K562 (cell line): ENCODE measurements around the gene TPBGL. TPM values are rescaled to one million over a fixed set of nuclear protein-coding genes. Genes with fewer than 3 reads are reported as not detected.
A peak's percentile ranks its signal among the peaks of the same experiment; 100 is the strongest.

ENCODE experiments used
- GABPB1 ChIP-seq: sonication (generic); formaldehyde crosslinking; IDR thresholded peaks from 2 replicates; pipeline ENCODE4 v1.8.0; 2022; ENCODE audit warnings: mild to moderate bottlenecking, missing genetic modification reagents
- NCOA1 ChIP-seq: fragments of 450-650 bp; IDR thresholded peaks from 2 replicates; pipeline ENCODE4 v1.6.1; 2016; ENCODE audit warnings: low read depth
- U2AF1 ChIP-seq: fragments of 200-400 bp; formaldehyde crosslinking; optimal IDR thresholded peaks from 2 replicates; pipeline ENCODE3; 2017; ENCODE audit warnings: mild to moderate bottlenecking, low read depth, low read length, moderate library complexity
- ZNF175 ChIP-seq: fragments of 200-800 bp; sonication (Bioruptor generic); IDR thresholded peaks from 2 replicates; pipeline ENCODE4 v1.6.1; 2016; ENCODE audit warnings: low read depth, mild to moderate bottlenecking, missing genetic modification characterization, missing compliant biosample characterization
- ZNF224 ChIP-seq: sonication (generic); formaldehyde crosslinking; IDR thresholded peaks from 2 replicates; pipeline ENCODE4 v1.8.0; 2022; ENCODE audit warnings: mild to moderate bottlenecking, missing genetic modification reagents
- ZNF830 ChIP-seq: fragments of 250-450 bp; sonication (Bioruptor Pico); IDR thresholded peaks from 2 replicates; pipeline ENCODE4 v1.5.0; 2021; ENCODE audit warnings: mild to moderate bottlenecking
- polyA plus RNA-seq, 8 experiments: library from polyadenylated mRNA; depleted of rRNA in 4 of 8; stranded (reverse) in 5 of 8; unstranded in 3 of 8; fragments of >200 nt; fragmentation: Nextera tagmentation in 2 of 8; fragmentation: Illumina TruSeq in 1 of 8; extraction: Ambion mirVana in 2 of 8; extraction: Trizol in 1 of 8; gene quantifications; 2 replicates each; pipeline versions ENCODE4 v1.2.1 to v1.2.3, GENCODE V29; 2011 to 2014; ENCODE audit warnings: inconsistent platforms in 1 of 8, missing spikeins in 1 of 8
- total RNA-seq, 7 experiments: library from RNA; depleted of rRNA in 6 of 7; stranded (reverse); fragments of >200 nt in 6 of 7; fragmentation: Illumina TruSeq in 2 of 7; extraction: Trizol in 2 of 7; gene quantifications; 2 replicates each; pipeline versions ENCODE4 v1.2.1 to v1.2.3, GENCODE V29; 2011 to 2021; ENCODE audit warnings: low replicate concordance in 1 of 7
- TF ChIP-seq, protein P1 (sequence below): sonication (generic); formaldehyde crosslinking; IDR thresholded peaks from 2 replicates; pipeline ENCODE4 v1.8.0; 2022; ENCODE audit warnings: missing genetic modification reagents, mild to moderate bottlenecking, borderline replicate concordance
- TF ChIP-seq, protein P2 (sequence below), 2 experiments: IDR thresholded peaks in 1 of 2; conservative IDR thresholded peaks in 1 of 2; 2 replicates each; pipeline ENCODE4 v1.6.1; 2016; ENCODE audit warnings: low read depth in 2 of 2, mild to moderate bottlenecking in 1 of 2, missing compliant biosample characterization in 1 of 2, missing genetic modification characterization in 1 of 2, moderate library complexity in 1 of 2
- TF ChIP-seq, protein P3 (sequence below): sonication (generic); formaldehyde crosslinking; IDR thresholded peaks from 2 replicates; pipeline ENCODE4 v1.8.0; 2022; ENCODE audit warnings: mild to moderate bottlenecking, missing genetic modification reagents
- TF ChIP-seq, protein P4 (sequence below): fragments of 450-650 bp; IDR thresholded peaks from 2 replicates; pipeline ENCODE4 v1.6.1; 2016; ENCODE audit warnings: low read depth
- TF ChIP-seq, protein P5 (sequence below): sonication (generic); formaldehyde crosslinking; IDR thresholded peaks from 2 replicates; pipeline ENCODE4 v1.5.0; 2020; ENCODE audit warnings: missing genetic modification reagents

TPBGL gene
- total and polyA plus RNA-seq, 9 of the 15 experiments (the other 6 are each of a cell fraction or from before 2014, with no cell fraction given) = 0.04 to 0.11 (median 0.06) TPM; not detected in 6

DNA sequence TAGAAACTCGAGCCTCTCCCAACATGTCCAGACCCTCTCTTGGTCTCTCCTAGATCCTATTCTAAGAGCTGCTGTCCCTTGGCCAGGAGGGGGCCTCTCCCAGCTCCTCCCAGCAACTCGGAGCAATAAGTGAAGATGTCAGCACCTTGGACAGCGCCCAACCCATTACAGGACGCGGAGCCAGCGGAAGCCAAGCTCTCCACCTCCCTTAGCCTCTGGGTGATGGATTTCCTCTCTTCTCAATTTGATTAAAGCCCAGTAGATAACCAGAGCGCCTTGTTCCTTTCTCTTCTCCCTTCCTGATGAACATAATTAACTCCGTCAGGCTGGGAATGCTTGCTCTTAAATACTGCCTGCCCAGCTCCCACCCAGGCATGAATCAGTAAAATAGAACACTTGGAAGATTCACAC lies 26.2 kb upstream of the TPBGL start (continued):
- TF ChIP-seq, protein P1, sequence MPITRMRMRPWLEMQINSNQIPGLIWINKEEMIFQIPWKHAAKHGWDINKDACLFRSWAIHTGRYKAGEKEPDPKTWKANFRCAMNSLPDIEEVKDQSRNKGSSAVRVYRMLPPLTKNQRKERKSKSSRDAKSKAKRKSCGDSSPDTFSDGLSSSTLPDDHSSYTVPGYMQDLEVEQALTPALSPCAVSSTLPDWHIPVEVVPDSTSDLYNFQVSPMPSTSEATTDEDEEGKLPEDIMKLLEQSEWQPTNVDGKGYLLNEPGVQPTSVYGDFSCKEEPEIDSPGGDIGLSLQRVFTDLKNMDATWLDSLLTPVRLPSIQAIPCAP = 0 out of 2 replicates have a peak, but pooled peaks have one; percentile 52
- TF ChIP-seq, protein P2, sequence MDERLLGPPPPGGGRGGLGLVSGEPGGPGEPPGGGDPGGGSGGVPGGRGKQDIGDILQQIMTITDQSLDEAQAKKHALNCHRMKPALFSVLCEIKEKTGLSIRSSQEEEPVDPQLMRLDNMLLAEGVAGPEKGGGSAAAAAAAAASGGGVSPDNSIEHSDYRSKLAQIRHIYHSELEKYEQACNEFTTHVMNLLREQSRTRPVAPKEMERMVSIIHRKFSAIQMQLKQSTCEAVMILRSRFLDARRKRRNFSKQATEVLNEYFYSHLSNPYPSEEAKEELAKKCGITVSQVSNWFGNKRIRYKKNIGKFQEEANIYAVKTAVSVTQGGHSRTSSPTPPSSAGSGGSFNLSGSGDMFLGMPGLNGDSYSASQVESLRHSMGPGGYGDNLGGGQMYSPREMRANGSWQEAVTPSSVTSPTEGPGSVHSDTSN (CRISPR knock-in tag; IDR thresholded peaks at IDR 0.05; ENCODE audit: low read depth) = no peak
- TF ChIP-seq, protein P2 (tag; conservative IDR thresholded peaks at IDR 0.05; ENCODE audit: low read depth) = peak; percentile 47
- TF ChIP-seq ZNF175 (peak; percentile 84), U2AF1 (no peak), ZNF830 (CRISPR knock-in tag) (no peak), ZNF224 (CRISPR knock-in tag) (peak; percentile 88), NCOA1 (0 out of 2 replicates have a peak, but pooled peaks have one; percentile 60), GABPB1 (CRISPR knock-in tag) (peak; percentile 74)
- TF ChIP-seq, protein P3, sequence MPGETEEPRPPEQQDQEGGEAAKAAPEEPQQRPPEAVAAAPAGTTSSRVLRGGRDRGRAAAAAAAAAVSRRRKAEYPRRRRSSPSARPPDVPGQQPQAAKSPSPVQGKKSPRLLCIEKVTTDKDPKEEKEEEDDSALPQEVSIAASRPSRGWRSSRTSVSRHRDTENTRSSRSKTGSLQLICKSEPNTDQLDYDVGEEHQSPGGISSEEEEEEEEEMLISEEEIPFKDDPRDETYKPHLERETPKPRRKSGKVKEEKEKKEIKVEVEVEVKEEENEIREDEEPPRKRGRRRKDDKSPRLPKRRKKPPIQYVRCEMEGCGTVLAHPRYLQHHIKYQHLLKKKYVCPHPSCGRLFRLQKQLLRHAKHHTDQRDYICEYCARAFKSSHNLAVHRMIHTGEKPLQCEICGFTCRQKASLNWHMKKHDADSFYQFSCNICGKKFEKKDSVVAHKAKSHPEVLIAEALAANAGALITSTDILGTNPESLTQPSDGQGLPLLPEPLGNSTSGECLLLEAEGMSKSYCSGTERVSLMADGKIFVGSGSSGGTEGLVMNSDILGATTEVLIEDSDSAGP (CRISPR knock-in tag) = peak; percentile 73
- TF ChIP-seq, protein P4, sequence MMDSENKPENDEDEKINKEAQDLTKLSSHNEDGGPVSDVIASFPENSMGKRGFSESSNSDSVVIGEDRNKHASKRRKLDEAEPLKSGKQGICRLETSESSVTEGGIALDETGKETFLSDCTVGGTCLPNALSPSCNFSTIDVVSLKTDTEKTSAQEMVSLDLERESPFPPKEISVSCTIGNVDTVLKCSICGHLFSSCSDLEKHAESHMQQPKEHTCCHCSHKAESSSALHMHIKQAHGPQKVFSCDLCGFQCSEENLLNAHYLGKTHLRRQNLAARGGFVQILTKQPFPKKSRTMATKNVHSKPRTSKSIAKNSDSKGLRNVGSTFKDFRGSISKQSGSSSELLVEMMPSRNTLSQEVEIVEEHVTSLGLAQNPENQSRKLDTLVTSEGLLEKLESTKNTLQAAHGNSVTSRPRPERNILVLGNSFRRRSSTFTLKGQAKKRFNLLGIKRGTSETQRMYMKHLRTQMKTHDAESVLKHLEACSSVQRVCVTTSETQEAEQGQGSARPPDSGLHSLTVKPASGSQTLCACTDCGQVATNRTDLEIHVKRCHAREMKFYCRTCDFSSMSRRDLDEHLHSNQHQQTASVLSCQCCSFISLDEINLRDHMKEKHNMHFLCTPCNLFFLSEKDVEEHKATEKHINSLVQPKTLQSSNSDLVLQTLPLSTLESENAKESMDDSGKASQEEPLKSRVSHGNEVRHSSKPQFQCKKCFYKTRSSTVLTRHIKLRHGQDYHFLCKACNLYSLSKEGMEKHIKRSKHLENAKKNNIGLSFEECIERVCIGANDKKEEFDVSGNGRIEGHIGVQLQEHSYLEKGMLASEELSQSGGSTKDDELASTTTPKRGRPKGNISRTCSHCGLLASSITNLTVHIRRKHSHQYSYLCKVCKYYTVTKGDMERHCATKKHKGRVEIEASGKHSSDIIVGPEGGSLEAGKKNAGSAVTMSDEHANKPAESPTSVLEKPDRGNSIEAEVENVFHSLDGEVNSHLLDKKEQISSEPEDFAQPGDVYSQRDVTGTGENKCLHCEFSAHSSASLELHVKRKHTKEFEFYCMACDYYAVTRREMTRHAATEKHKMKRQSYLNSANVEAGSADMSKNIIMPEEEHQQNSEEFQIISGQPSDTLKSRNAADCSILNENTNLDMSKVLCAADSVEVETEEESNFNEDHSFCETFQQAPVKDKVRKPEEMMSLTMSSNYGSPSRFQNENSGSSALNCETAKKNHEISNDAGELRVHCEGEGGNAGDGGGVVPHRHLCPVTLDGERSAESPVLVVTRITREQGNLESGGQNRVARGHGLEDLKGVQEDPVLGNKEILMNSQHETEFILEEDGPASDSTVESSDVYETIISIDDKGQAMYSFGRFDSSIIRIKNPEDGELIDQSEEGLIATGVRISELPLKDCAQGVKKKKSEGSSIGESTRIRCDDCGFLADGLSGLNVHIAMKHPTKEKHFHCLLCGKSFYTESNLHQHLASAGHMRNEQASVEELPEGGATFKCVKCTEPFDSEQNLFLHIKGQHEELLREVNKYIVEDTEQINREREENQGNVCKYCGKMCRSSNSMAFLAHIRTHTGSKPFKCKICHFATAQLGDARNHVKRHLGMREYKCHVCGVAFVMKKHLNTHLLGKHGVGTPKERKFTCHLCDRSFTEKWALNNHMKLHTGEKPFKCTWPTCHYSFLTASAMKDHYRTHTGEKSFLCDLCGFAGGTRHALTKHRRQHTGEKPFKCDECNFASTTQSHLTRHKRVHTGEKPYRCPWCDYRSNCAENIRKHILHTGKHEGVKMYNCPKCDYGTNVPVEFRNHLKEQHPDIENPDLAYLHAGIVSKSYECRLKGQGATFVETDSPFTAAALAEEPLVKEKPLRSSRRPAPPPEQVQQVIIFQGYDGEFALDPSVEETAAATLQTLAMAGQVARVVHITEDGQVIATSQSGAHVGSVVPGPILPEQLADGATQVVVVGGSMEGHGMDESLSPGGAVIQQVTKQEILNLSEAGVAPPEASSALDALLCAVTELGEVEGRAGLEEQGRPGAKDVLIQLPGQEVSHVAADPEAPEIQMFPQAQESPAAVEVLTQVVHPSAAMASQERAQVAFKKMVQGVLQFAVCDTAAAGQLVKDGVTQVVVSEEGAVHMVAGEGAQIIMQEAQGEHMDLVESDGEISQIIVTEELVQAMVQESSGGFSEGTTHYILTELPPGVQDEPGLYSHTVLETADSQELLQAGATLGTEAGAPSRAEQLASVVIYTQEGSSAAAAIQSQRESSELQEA = no peak
- TF ChIP-seq, protein P5, sequence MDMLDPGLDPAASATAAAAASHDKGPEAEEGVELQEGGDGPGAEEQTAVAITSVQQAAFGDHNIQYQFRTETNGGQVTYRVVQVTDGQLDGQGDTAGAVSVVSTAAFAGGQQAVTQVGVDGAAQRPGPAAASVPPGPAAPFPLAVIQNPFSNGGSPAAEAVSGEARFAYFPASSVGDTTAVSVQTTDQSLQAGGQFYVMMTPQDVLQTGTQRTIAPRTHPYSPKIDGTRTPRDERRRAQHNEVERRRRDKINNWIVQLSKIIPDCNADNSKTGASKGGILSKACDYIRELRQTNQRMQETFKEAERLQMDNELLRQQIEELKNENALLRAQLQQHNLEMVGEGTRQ = peak; percentile 42; the same call in 1 of the 2 replicates
